Stimulated activated CD4-positive, alpha-beta T cell treated with anti-CD3 and anti-CD28 coated beads, Interleukin-4, amount 100 ng/mL, for 1 hour (primary cell): ENCODE measurements around the gene FMO2.

Source experiments
- DNase-seq: peaks from one replicate; pipeline ENCODE4 v3.0.0-alpha.2; 2020

FMO2 gene, protein sequence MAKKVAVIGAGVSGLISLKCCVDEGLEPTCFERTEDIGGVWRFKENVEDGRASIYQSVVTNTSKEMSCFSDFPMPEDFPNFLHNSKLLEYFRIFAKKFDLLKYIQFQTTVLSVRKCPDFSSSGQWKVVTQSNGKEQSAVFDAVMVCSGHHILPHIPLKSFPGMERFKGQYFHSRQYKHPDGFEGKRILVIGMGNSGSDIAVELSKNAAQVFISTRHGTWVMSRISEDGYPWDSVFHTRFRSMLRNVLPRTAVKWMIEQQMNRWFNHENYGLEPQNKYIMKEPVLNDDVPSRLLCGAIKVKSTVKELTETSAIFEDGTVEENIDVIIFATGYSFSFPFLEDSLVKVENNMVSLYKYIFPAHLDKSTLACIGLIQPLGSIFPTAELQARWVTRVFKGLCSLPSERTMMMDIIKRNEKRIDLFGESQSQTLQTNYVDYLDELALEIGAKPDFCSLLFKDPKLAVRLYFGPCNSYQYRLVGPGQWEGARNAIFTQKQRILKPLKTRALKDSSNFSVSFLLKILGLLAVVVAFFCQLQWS

GRCh38 chr1:171185091-171185490 is at the start of gene FMO2:
TSS of gene FMO2 (plus strand) at chr1:171185300. CDS start at chr1:171185714, 414 bp downstream.
- no peak for DNase-seq

DNA sequence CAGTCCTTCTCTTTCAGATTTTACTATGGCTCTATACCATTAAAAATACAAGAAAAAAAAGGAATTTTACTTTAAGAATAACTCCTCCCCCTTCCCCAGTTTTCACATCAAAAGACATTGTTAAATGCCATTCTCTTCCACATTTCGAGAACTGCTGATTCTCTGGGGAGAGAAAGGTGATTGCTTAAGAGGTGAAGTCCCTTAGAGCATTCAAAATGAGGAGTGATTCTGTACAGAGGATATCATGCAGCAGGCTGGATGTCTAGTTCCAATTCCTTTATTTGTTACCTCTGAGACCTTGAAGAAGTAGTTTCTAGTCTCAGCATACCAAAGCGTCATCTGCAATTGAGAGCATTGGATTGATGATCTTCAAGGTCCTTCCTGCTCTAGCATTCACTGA is 47.5 kb upstream of the FMO2 start:
- no peak for DNase-seq

DNA sequence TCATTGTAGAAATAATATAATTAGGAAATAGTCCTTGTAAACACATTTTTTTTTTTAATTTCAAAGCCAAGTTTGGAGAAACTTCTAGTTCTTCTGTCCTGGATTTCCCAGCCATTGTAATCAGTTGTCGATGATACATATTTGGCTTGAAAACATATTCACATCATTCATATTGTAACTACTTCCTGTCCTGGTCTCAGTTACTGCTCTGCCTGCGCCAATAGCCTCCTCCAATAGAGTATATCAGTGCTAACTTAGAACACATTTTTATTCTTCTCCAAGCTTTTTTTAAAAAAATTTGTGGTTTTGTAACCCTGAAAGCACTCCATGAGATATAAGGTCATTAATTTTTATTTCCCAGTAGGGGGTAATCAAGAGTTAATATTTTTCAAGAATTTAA is 46.1 kb upstream of the FMO2 start:
- no peak for DNase-seq

DNA sequence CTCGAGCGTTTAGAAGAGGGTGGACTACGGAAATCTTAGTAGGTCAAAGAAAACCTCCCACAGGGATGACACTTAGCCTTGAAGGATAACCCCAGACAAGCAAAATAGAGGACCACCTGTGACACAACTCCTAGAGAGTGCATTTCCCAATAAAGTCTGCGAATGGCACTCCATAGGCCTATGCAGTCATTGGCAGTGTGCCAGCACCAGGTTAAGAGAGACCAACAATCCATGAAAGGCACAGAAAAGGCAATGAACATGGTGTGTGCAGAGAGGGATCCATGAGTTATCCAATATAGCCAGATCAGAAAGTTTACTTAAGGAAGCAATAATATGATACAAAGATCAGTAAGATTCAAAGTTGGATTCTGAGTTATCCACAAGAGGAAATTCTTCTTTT is 45.2 kb upstream of the FMO2 start:
- DNase-seq: no peak

- no peak for DNase-seq
These were observed 44.7 kb upstream of the FMO2 start for GRCh38 chr1:171140401-171140800.

DNA sequence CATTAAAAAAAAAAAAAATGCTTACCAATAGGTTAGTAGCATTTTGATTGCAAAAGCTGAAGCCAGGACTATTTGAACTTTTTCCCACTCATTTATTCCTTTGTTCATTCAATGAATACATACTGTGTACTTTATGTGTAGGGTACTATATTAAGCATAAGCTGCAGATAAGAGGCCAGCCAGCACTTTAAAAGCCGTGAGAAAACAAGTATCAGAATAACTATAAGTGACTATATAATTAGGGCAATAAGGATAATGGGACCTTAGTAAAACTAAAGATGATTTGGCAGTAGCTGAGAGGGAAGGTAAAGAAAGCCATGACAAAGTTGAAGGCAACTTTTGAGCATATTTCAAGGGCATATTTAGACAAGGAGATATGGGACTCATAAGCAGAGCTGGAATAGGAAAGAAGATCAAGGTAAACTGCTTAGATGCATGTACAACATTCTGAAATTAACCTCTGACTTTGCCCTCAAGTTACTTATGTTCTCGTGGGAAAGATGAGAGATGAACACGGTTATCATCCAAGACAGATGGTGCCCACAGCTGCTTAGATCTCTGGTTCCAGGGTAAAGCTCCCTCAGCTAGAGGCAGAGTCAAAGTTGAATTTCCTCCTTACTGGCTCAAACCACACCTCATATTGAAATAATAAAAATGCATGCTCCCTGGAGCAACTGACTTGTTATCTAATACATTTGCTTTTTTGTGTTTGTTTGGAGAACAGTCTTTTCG is 44.0 kb upstream of the FMO2 start:
- no peak for DNase-seq

DNA sequence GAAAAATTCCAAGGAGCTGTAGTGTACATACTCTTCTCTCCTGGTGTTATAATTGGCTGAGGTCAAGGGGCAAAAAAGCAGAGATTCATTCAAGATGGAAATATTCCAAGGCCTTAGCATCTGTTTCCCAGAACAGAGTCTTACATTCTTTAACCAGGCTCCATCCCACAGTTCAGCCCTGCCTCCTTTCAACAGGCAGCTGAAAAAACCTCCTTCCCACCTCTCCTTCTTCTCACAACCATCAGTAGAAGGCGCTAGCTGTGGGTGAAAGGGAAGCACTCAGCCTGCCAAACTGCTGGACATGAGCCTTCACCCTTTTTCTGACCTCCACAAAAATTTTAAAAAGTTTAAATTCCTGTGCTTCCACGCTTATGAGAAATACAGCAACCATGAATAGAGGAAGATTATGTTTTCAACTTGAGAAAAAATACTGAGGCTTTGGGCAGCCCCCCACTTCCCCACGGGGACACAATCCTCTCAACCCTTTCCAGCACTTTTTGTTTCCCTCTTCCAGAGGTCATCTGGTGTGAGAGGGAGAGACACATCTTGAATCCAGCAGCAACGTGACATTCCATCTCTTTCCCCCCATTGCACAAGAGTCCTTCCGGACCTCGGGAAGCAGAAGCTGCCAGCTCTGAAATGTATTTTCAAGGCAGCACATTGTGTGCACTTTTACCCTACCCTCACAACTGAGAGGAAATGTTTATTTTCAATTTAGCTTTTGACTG is 43.2 kb upstream of the FMO2 start:
- DNase-seq: no peak

DNA sequence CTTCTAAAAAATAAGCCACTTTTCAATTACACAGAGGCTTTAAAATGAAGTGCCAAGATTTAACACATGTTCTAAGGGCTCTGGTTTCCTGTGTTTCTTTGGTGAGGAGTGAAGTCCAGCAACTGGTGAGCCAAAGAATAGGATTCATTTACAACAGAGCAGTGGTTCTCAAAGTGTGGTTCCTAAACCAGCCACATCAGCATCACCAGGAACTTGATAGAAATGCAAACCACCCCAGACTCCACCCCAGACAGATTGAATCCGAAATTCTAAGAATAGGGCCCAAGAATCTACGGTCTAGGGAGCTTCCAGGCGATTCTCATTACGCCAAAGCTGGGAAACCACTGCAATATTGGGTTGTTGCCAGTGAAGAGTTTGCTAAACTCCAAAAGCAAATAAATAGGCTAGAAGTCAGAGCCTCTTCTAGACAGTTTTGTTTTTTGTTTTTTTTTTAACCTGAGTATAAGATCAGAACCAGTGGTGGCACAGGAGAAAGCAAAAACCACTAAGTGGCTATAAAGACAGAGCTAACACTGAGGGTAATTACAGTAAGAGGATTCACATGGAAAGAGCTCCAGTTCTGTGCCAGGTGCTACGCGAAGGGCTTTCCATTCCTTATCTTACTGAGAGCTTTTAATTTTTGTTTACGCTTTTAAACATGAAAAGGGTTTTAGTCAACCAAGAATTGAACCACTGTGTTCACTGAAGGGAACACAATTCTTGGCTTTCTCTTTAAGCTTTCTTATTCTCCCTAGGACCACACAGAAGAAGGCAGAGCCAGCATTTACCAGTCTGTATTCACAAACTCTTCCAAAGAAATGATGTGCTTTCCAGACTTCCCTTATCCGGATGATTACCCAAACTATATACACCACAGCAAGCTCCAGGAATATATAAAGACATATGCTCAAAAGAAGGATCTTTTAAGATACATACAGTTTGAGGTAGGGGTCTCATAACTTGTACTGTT is 42.4 kb upstream of the FMO2 start:
- DNase-seq: no peak

DNA sequence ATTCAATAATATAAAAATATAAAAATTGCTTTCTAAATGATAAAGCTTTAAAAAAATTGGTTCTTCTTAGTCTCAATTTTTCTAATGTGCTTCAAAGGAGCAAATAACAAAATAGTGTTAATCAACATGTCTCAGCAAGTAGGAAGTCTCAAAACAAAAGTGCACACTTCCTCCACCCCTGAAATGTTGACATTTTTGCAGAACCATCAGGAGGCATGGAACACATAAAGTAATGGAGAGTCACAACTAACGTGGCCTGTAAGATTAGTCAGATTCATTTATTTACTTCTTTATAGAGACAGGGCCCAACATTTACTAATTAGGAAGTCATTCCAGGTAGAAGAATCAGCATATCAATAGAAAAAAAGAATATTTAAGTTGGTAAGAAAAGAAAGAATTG is 34.9 kb upstream of the FMO2 start:
- DNase-seq: no peak

GRCh38 chr1:171152549-171152948 is 32.6 kb upstream of the FMO2 start:
- DNase-seq: no peak

DNA sequence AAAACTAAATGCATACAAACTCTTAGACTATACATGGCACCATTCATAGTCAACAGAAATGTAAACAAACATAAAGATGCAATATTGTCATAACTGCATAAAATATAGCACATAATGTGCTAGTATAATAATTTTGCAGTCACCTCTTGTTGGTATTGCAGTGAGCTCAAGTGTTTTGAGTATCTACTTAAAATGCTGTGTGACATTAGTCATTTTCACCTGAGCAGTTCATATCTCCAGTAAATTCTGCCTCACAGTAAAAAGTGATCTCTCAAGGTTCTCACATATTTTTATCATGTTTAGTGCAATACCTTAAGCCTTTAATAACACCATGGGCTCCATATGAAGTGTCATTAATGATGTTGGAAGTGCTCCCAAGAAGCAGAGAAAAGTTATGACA is 29.6 kb upstream of the FMO2 start:
- DNase-seq: no peak

- DNase-seq: no peak
These were observed 27.0 kb upstream of the FMO2 start for GRCh38 chr1:171158096-171158495.

GRCh38 chr1:171158551-171158950 is 26.5 kb upstream of the FMO2 start:
- no peak for DNase-seq

DNA sequence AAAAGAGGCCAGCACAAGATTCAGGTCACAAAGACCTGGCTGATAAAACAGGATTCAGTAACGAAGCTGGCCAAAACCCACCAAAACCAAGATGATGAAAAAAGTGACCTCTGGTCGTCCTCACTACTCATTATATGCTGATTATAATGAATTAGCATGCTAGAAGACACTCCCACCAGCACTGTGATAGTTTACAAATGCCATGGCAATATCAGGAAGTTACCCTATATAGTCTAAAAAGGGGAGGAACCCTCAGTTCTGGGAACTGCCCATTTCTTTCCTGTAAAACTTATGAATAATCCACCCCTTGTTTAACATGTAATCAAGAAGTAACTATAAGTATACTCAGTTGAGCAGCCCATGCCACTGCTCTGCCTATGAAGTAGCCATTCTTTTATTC is 26.0 kb upstream of the FMO2 start:
- DNase-seq: no peak

DNA sequence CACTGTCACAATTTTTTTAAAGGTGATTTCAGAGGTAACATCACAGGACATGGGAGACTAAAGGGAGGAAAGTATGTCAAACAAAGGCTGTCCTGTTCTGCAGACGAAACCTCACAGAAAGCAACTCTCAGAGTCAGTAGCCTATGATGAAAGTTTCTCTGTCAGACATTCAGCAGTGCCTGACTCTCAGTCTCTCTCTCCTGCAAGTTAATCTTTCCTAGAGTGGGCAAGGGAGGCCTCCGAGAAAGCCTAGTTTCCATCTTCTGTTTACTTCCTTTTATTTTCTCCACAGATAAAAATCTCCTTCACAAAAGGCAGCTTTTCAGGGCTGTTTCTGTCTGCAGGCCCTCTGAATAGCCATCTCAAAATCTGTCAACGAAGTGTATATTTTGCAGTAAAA is 24.9 kb upstream of the FMO2 start:
- DNase-seq: no peak

DNA sequence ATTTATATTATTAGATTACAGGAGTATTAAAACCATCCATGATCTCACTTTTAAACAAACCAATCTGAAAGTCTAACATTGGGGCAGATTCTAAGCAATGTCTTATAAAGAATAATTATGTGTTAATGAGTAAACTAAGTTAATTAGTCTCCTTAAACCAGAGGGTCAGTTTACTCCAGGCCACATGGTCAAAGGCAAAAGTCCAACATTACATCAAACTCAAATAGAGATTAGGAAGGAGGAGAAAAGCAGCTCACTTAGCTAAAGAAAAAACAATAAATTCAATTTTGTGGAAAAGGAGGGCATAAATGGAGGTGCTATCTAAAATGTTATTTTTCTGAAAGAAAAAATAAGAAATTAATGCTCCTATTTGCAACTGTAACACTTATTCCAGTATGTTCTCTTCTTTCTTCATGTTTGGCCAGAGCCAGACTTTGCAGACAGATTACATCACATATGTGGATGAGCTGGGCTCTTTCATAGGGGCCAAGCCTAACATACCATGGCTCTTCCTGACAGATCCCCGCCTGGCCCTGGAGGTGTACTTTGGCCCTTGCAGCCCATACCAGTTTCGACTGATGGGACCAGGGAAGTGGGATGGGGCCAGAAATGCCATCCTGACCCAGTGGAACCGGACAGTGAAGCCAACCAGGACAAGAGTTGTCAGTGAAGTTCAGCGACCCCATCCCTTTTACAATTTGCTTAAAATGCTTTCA is 24.3 kb upstream of the FMO2 start:
- no peak for DNase-seq

DNA sequence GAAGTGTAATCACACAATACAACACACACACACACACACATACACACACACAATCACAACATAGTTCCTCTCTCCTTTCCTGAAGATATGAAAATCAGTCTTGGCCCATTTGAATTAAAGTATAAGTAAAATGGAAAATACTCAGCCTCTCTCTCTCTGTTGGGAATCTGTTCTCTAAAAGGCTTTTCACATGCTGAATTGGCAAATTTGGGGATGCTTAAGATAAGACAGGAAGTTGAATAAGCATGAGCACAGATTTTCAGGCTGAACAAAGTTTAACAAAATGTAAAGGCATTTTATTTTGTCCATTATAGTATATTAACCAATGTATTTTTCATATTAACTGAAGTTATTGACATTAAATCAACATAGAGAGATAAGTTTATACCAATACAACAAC is 23.7 kb upstream of the FMO2 start:
- no peak for DNase-seq

- no peak for DNase-seq
These were observed 18.7 kb upstream of the FMO2 start for GRCh38 chr1:171166361-171166760.

DNA sequence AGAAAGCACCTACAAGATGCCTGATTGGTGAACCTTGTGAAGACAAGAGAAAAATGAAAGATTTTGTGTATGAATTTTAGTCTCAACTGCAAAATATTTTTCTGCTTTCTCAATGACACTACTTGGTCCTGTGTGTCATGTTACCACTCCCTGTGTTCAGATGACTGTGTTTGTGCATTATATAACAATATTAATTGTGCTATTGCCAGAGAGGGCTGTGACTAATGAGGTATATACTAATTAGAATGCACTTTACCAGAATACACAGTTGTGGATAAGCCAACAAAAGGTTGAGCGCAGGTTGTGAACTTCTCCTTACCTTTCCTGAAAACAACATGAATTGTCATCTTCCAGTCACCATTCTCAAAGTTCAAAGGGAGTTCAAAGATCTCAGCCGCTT is 17.3 kb upstream of the FMO2 start:
- DNase-seq: no peak

DNA sequence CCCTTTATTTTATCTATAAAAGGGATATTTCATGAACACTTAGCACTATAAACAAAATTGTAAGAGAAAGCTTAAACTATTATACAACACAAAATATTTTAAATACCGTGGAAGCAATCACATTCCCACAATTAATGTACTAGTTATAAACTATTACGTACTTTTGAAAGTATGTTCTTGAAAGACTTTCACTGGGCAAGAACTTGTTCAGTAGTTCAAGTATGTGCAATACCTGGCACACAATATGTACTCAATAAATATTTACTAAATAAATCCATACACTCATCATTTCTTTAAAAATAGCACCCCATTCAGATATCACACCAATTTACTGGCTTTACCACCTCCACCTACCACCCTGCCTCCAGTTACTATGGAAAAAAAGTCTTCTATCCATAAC is 12.6 kb upstream of the FMO2 start:
- no peak for DNase-seq

DNA sequence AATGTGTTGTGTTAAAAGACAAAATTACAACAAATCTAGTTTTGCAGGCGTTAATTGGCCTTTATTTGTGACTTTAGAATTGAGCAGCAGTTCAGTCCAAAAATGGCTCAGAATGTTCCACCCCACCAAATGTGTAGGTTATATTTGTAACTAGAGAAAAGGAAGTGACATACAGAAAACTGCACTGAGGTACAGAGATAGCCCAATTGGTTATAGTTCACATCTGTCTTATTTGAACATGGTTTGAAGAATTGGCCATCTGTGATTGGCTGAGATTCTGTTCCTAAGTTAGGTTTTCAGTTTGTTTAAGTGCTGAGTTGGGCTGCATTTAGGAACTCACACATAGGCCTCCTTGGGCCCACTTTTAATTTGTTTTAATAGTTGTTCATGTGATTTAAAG is 12.0 kb upstream of the FMO2 start:
- no peak for DNase-seq
